Stimulated activated CD4-positive, alpha-beta T cell treated with anti-CD3 and anti-CD28 coated beads, Interleukin-4, amount 100 ng/mL, for 48 hours (primary cell): ENCODE data around the gene DPP9.
A peak's percentile ranks its signal among the peaks of the same experiment; 100 is the strongest.

Source experiments
- DNase-seq, 2 donors: peaks; one replicate each; pipeline ENCODE4 v3.0.0-alpha.2; 2020; ENCODE audit warnings: low read depth in 2 of 2

Gene DPP9

DNA sequence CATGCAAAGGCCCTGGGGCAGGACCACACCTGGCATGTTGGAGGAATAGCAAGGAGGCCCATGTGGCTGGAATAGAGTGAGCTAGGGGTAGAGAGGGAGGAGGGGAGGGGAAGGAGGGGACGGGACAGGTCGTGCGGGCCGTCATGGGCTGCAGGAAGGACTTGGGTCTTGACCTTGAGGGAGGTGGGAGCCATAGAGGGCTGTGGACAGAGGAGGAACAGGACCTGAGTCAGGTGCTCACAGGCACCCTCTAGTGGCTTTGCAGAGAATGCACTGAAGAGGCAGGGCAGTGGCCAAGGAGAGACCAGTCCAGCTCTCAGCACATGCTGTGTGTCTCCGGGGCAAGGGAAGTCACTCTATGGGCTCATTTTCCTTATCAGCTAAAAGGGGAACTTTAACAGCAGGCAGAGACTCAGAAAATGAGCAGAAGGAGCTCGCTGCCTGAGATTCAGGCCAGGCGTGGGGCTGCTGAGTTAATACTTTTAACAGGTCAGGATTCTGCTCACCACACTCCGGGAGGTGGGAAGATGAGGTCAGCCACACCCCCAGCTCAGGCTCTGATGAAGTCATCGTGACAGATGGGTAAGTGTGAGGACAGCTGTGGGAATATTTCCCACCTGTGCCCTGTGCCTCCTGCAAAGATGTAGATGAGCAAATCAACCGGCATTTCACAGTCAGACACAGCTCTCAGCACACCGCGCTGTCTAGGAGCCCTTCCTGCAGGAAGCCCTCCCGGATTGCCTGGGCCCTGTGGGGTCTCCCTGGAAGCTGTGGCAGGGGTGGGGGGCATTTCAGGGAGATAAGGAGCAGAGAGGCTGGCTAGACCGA, 90.3 kb downstream of the DPP9 start:
- DNase-seq, result peak; percentile 30 to 35
